Measurements from ENCODE around the gene RFTN1. TPM values are rescaled to one million over a fixed set of nuclear protein-coding genes. Genes with fewer than 3 reads are reported as not detected.
A peak's percentile ranks its signal among the peaks of the same experiment; 100 is the strongest.

Gene RFTN1, protein sequence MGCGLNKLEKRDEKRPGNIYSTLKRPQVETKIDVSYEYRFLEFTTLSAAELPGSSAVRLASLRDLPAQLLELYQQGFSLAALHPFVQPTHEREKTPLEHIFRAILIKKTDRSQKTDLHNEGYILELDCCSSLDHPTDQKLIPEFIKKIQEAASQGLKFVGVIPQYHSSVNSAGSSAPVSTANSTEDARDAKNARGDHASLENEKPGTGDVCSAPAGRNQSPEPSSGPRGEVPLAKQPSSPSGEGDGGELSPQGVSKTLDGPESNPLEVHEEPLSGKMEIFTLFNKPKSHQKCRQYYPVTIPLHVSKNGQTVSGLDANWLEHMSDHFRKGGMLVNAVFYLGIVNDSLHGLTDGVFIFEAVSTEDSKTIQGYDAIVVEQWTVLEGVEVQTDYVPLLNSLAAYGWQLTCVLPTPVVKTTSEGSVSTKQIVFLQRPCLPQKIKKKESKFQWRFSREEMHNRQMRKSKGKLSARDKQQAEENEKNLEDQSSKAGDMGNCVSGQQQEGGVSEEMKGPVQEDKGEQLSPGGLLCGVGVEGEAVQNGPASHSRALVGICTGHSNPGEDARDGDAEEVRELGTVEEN
- total RNA-seq, result 100 to 1,000 TPM in 1 of 4 donors, 10 to 100 TPM in 3; 32.0 to 187 (median 47.6) TPM

DNA sequence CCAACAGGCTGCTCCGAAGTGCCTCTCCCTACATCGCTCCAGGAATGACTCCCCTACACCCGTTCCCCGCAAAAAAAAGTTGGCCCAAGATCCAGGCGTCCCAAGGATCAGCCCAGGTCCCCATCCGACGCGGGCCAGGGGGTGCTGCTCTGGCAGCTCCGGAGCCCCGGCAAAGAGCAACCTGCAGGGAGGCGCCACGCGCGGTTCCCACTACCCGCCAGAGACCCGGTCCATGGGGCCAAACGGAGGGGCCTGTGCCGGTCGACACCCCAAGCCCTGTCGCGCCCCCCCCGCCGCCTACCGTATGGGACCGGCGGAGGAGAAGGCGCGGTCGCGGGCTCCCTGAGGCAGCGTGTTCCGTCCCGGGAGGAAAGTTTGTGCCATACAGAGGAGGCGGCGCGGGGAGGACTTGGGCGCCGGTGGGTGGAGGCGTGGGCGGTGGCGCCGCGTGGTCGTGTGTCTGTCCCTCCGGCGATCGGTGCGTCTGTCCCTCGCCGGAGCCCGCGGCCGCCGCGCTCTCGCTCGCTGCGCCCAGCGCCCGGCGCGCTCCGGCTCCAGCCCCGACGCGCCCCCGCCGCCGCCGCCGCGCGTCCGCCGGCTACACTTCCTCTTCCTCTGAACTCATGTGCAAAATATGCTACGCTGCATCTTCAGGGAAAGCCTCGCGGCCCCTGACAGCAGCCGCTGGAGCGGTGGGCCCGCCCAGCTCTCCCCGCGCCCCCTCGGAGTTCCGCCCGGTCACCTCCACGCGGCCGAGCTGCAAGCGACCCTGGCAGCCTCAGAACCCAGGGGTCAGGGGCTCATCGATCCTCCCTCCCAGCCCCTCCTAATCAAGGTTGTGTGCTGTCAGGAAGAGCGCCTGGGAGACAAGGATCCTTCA, at the start of gene RFTN1:
Gene RFTN1 (minus strand): TSS at position 559 of the 880 bp plus-strand sequence. CDS start 19,830 bp downstream, outside the sequence.
- intact Hi-C loops (cut with DNase I; ENCODE audit: low total_unique reads), result loop anchor here (10.0 kb wide), 2 partner anchors 99 to 219 kb away; no protein-coding TSS in a partner anchor
- Histone ChIP-seq H3K4me1 (peaks cover 5 to 7% of the 10 kb centered on the region in 2 donors), H3K9me3 (no peaks in the 10 kb centered on the region), H3K27ac (peak within 1 kb of the TSS; percentile 78 to 85), H3K4me3 (peak within 1 kb of the TSS; percentile 73 to 92), H3K36me3 (no peaks in the 10 kb centered on the region), H3K27me3 (no peaks in the 10 kb centered on the region)
- TF ChIP-seq, protein P1, sequence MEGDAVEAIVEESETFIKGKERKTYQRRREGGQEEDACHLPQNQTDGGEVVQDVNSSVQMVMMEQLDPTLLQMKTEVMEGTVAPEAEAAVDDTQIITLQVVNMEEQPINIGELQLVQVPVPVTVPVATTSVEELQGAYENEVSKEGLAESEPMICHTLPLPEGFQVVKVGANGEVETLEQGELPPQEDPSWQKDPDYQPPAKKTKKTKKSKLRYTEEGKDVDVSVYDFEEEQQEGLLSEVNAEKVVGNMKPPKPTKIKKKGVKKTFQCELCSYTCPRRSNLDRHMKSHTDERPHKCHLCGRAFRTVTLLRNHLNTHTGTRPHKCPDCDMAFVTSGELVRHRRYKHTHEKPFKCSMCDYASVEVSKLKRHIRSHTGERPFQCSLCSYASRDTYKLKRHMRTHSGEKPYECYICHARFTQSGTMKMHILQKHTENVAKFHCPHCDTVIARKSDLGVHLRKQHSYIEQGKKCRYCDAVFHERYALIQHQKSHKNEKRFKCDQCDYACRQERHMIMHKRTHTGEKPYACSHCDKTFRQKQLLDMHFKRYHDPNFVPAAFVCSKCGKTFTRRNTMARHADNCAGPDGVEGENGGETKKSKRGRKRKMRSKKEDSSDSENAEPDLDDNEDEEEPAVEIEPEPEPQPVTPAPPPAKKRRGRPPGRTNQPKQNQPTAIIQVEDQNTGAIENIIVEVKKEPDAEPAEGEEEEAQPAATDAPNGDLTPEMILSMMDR (IDR thresholded peaks at IDR 0.05), result no peak
- peak; percentile 33 to 66 for TF ChIP-seq POLR2A (IDR thresholded peaks at IDR 0.05)
- peak; percentile 57 to 65 for DNase-seq

DNA sequence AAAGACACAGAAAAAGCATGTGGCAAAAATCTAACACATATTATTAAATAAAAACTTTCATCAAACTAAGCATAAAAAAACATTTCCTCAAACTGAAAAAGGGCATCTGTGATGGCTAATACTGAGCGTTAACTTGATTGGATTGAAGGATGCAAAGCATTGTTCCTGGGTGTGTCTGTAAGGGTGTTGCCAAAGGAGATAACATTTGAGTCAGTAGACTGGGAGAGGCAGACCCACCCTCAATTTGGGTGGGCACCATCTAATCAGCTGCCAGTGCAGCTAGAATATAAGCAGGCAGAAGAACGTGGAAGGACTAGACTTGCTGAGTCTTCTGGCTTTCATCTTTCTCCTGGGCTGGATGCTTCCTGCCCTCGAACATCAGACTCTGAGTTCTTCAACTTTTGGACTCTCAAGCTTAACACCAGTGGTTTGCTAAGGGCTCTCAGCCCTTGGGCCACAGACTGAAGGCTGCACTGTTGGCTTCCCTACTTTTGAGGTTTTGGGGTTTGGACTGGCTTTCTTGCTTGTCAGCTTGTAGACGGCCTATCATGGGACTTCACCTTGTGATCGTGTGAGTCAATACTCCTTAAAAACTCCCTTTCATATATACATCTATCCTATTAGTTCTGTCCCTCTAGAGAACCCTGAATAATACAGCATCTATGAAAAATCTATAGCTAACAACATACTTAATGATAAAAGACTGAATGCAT, 46.3 kb upstream of the RFTN1 start:
- Histone ChIP-seq H3K27ac (no peak overlapping the region), H3K27me3 (no peaks in the 10 kb centered on the region), H3K9me3 (no peaks in the 10 kb centered on the region), H3K36me3 (no peaks in the 10 kb centered on the region), H3K4me1 (no peaks in the 10 kb centered on the region), H3K4me3 (no peak overlapping the region)
- DNase-seq, result no peak
- TF ChIP-seq, protein P1 (IDR thresholded peaks at IDR 0.05), result no peak
- TF ChIP-seq POLR2A (IDR thresholded peaks at IDR 0.05), result no peak
- intact Hi-C loops (cut with DNase I; ENCODE audit: low total_unique reads), result no loop called here

DNA sequence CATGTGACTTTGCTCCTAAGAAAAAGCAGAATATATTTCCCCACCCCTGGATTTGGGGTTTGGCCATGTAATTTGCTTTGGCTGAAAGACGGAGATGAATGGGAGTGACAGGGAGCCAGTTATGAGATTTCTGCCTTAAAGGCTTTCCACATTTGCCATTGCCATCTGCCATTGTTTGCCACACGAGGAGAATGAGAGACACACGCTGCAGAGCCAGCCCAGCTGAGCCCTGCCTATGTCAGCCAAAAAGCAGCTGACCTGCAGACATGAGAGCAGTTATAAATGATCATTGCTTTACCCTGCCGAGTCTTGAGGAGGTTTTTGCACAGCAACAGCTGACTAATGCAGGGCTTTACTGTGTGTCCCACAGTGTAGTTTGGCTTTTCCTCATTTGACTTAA, 40.6 kb upstream of the RFTN1 start:
- H3K4me1 ChIP-seq, result no peaks in the 10 kb centered on the region
- no peak for DNase-seq
- intact Hi-C loops (cut with DNase I; ENCODE audit: low total_unique reads), result no loop called here
- H3K36me3 ChIP-seq, result no peaks in the 10 kb centered on the region
- H3K4me3 ChIP-seq, result no peak overlapping the region
- no peaks in the 10 kb centered on the region for H3K27me3 ChIP-seq
- no peaks in the 10 kb centered on the region for H3K9me3 ChIP-seq
- no peak overlapping the region for H3K27ac ChIP-seq
- TF ChIP-seq, protein P1 (IDR thresholded peaks at IDR 0.05), result no peak
- TF ChIP-seq POLR2A (IDR thresholded peaks at IDR 0.05), result no peak

DNA sequence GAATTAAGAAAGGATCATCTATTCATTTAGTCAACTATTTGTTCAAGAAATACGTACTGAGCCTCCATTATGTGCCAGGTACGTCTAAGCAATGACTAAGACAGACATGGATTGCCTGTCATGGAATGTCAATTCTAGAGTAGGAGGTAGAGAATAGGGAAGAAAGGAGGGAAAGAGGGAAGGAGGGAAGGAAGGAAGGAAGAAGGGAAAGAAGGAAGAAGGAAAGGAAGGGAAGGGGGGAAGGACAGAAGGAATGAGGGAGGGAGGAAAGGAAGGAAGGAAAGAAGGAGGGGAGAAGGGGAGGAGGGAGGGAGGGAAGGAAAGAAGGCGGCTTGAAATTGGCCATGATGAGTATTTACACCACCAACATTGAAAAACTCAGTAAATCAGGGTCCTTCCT, 39.3 kb upstream of the RFTN1 start:
- TF ChIP-seq, protein P1 (IDR thresholded peaks at IDR 0.05), result no peak
- TF ChIP-seq POLR2A (IDR thresholded peaks at IDR 0.05), result no peak
- no peak for DNase-seq
- Histone ChIP-seq H3K9me3 (no peaks in the 10 kb centered on the region), H3K27ac (no peak overlapping the region), H3K36me3 (no peaks in the 10 kb centered on the region), H3K4me3 (no peak overlapping the region), H3K4me1 (no peaks in the 10 kb centered on the region), H3K27me3 (no peaks in the 10 kb centered on the region)
- intact Hi-C loops (cut with DNase I; ENCODE audit: low total_unique reads), result no loop called here

Measured in uterus (tissue), 4 donors.